LoVo (cell line): ENCODE measurements around the gene LRRC7.

ENCODE experiments used
- DNase-seq: peaks from one replicate; pipeline ENCODE4 v3.0.0-alpha.2; 2016; ENCODE audit warnings: low spot score

Gene LRRC7

GRCh38 chr1:69976896-69977295 lies 409.2 kb downstream of the LRRC7 start:
- no peak for DNase-seq

DNA sequence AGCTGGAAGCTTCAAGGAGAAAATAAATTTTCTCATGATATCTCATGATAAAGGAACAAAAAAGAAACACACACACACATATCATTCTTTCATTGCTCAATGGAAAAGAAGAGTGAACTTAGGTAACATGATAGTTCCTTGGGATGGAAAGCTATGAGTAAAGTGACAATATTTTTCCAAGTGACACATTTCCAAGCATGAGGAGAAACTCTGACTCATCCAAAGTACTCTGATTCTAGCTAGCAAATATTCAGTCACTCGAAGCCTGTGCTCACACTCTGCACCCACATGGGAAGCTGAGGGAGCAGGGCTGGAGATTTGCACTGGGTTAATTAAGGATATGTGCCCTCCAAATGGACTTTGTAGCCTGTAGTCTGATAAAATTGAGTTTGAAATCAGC lies 415.3 kb downstream of the LRRC7 start:
- DNase-seq, result no peak

- no peak for DNase-seq
Measured at GRCh38 chr1:69985376-69985775, 417.7 kb downstream of the LRRC7 start.

GRCh38 chr1:69985901-69986439 lies 418.2 kb downstream of the LRRC7 start:
- no peak for DNase-seq

GRCh38 chr1:69987881-69988280 lies 420.2 kb downstream of the LRRC7 start:
- DNase-seq, result no peak

- no peak for DNase-seq
Measured at GRCh38 chr1:69991644-69992043, 423.9 kb downstream of the LRRC7 start.

- no peak for DNase-seq
Measured at GRCh38 chr1:69992594-69992993, 424.9 kb downstream of the LRRC7 start.

DNA sequence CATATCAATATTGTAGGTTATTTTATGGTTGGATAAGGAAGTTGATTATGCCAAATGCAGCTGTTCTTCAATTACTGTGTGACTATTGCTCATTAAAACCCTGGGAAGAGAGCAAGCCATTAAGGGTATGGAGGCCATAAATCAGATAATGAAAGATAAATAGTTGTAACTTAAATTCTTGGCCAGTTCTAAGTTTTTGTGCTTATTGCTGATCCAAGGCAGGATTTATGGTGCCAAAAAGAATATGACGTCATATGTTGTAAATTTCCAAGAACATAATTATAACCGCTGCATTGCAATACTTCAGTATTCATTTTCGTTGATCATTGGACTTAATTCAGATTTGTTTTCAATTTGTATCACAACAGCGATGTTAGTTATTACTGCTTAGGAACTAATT lies 426.1 kb downstream of the LRRC7 start:
- no peak for DNase-seq

DNA sequence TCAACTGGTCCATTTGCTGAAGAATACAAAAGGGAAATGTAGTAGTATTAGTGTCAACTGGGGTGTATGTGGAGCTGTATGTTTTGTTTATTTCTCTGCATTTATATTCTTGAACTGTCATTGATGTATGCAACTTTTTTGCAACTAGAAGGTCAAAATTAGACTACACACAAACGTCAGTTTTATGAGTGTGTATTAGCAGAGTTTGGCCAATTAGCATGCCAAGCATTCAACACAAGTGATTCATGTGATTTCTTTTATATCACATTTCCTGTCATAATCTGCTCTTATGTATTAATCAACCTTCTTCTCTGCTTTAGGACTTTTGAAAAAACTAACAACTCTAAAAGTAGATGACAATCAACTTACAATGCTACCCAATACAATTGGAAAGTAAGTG lies 426.5 kb downstream of the LRRC7 start:
- DNase-seq, result no peak

GRCh38 chr1:69998847-69999246 lies 431.1 kb downstream of the LRRC7 start:
- DNase-seq, result no peak

GRCh38 chr1:70003211-70003908 lies 435.6 kb downstream of the LRRC7 start:
- DNase-seq, result no peak

DNA sequence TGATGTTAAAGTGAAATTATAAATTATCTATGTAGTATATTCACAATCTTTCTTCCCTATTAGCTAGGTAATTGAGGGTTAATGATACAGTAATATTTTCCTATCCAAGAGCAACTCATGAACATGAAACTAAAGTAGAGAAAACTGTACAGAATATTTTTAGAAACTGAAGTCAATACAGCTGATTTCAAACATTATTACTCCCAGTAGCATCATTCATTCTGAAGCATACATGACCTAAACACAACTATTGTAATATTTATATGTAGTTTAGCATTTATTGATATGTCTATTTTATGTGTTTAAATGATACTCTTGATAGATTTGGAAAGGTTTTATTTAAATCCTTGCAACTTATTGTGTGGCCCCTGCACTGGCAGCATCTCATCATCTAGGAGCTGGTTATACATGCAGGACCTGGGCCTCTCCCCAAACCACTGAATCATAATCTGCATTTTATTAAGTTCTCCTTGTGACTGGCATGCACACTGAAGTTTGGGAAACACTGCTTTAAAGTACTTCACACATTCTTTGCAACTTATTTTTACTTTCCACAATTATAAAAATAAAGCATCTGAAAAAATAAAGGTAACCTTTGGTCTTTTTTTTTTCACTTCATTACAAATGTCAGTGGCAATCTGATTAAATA lies 437.8 kb downstream of the LRRC7 start:
- no peak for DNase-seq

GRCh38 chr1:70008660-70009059 lies 440.9 kb downstream of the LRRC7 start:
- no peak for DNase-seq

DNA sequence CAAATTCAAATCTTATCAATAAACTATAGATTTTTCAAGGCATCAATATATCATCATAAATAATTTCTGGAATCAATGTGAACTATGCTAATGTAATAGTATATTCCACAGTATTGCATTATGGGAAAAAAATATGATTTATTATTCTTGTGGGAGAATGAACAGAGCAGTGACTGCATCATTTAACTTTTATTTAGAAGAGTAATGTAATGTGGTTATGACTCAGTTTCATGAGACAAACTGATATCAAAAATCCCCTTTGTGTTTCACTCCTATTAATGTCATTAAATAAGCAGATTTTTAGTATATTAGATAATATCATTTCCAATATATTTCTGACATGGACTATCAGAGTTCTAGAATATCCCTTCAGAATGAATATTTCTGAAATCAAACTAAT lies 450.0 kb downstream of the LRRC7 start:
- no peak for DNase-seq

DNA sequence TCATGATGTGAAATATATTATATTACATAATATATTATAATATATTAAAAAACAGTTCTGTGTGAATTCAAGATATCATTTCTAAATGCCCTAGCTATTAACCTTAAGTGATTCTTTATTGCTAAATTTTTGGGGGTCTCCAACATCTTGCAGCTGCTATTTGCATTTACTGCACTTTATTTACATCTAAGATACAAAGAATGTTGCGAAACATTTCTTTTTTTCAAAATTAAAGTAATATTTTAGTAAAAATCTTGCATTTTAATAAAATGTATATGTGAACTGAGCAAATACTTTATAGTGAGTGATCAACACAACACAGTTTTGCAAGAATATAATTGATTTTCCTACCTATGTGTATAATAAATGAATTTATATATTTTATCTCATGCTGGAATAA lies 456.6 kb downstream of the LRRC7 start:
- no peak for DNase-seq

- no peak for DNase-seq
Measured at GRCh38 chr1:70025052-70025451, 457.3 kb downstream of the LRRC7 start.

GRCh38 chr1:70025846-70026245 lies 458.1 kb downstream of the LRRC7 start:
- no peak for DNase-seq

DNA sequence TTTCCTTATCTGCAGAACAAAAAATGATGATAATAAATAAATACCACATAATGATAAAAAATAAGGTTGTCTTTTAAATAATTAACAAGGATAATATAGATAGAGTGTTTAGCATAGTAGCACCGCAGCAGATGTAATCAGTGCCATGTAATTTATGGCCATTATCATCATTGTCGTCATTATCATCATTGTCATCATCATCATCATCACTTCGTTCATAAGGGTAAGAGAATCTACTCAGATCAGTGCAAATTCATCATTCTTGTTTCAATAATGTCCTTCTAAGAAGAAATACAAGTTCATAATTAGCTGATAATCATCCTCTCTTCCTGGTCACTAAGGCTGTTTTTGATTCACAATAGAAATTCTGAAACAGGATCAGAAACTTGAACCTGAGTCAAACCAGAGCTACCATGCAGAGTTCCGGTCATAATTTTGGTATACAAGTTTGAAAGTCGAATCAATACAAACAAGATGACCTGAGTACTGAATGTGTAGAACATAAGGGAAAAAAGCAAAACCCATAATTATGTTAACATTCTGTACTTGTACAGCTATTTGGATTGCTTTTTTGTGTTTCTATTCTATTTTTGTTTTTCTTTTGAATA lies 465.6 kb downstream of the LRRC7 start:
- no peak for DNase-seq

- no peak for DNase-seq
Measured at GRCh38 chr1:70033936-70034335, 466.2 kb downstream of the LRRC7 start.

DNA sequence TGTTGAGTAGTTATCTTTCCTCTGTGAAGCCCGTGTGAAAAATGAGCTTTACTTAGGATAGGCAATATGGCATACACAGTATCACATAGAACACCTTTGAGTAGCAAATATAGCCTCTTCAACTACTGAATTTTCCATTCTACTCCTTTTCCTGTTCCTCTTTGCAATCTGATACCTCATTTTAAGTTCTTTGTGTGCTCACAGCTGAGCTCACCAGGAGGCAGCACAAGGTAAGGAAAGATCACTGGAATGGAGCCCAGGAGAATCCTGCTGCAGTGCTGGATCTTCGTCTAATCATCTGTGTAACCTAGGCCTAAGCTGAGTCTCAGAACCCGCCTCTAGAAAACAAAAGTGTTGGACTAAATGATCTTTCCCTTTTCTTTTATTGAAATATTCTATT lies 466.7 kb downstream of the LRRC7 start:
- DNase-seq, result peak; percentile 6

GRCh38 chr1:70038025-70038424 lies 470.3 kb downstream of the LRRC7 start:
- no peak for DNase-seq

DNA sequence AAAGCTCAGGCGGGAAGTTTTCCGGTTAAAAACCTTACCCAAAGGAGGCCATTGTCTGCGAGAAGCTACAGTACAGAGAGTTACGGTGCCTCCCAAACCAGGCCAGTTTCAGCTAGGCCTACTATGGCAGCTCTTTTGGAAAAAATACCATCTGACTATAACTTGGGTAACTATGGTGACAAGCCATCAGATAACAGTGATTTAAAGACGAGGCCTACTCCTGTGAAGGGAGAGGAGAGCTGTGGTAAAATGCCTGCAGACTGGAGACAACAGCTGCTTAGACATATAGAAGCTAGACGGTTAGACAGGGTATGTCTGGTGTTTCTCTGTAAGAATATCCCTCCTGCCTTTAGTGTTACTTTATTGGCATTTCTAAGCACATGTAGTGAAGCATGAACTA lies 471.8 kb downstream of the LRRC7 start:
- DNase-seq, result no peak

DNA sequence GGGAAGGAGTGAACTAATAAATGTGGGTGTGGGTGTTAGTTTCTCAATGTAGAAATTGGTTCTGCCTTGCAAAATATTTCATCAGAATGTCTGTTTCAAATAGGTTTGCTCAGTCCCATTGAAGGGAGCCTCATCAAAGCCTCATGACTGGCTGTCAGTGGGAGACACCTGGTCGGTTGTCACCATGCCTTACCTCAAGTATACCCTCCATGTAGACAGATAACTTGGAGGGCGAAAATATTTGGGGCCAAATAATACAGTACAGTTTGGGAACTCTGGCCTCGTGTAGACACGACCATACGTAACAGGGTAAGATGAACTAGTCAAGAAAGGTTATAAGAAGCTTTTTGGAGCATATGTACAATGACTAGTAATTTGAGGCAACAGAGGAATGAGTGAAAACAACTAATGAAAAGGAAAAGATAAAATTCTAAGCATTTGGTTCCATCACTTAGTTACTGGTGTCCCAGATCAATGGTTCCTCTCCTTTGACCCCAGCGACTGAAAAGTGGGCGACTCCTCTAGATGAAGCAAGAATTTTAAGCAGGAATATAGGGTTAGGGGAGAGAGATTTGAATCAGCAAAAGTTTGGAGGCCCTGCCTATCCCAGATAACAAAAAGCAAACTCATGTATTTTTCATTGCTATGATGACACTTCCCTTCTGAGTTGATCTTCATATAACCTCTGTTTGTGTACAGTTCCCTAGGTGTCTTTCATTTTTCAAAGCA lies 473.8 kb downstream of the LRRC7 start:
- no peak for DNase-seq
